ENCODE measurements around the gene DLST.

GRCh38 chr14:74859757-74860552 lies 21.8 kb upstream of the DLST start:
- TF ChIP-seq, protein P1, sequence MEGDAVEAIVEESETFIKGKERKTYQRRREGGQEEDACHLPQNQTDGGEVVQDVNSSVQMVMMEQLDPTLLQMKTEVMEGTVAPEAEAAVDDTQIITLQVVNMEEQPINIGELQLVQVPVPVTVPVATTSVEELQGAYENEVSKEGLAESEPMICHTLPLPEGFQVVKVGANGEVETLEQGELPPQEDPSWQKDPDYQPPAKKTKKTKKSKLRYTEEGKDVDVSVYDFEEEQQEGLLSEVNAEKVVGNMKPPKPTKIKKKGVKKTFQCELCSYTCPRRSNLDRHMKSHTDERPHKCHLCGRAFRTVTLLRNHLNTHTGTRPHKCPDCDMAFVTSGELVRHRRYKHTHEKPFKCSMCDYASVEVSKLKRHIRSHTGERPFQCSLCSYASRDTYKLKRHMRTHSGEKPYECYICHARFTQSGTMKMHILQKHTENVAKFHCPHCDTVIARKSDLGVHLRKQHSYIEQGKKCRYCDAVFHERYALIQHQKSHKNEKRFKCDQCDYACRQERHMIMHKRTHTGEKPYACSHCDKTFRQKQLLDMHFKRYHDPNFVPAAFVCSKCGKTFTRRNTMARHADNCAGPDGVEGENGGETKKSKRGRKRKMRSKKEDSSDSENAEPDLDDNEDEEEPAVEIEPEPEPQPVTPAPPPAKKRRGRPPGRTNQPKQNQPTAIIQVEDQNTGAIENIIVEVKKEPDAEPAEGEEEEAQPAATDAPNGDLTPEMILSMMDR (optimal IDR thresholded peaks at IDR 0.05 in 1 of 3, IDR thresholded peaks at IDR 0.05 in 1 of 3, conservative IDR thresholded peaks at IDR 0.05 in 1 of 3; ENCODE audit: extremely low read depth in 1 of 3, insufficient read depth in 2 of 3, low read length in 3 of 3), result no peak
- TF ChIP-seq EZH2 (IDR thresholded peaks at IDR 0.05; ENCODE audit: low read length), result no peak
